BLaER1 (cell line): ENCODE data around the gene DBP.

ENCODE experiments used
- H3K27ac ChIP-seq: shearing (Covaris generic); formaldehyde crosslinking; 2 replicates; pipeline ENCODE4 v1.8.1; 2022
- H3K27me3 ChIP-seq: shearing (Covaris generic); formaldehyde crosslinking; 2 replicates; pipeline ENCODE4 v1.8.1; 2022
- H3K36me3 ChIP-seq: shearing (Covaris generic); formaldehyde crosslinking; 2 replicates; pipeline ENCODE4 v1.8.1; 2022
- H3K4me1 ChIP-seq: shearing (Covaris generic); formaldehyde crosslinking; 2 replicates; pipeline ENCODE4 v1.8.1; 2022
- H3K4me2 ChIP-seq: shearing (Covaris generic); formaldehyde crosslinking; 2 replicates; pipeline ENCODE4 v1.8.1; 2022
- H3K4me3 ChIP-seq: shearing (Covaris generic); formaldehyde crosslinking; 2 replicates; pipeline ENCODE4 v1.8.1; 2022
- H3K9ac ChIP-seq: shearing (Covaris generic); formaldehyde crosslinking; 2 replicates; pipeline ENCODE4 v1.8.1; 2022
- H3K9me3 ChIP-seq: shearing (Covaris generic); formaldehyde crosslinking; 2 replicates; pipeline ENCODE4 v1.8.1; 2022
- H4K20me1 ChIP-seq: shearing (Covaris generic); formaldehyde crosslinking; 2 replicates; pipeline ENCODE4 v1.8.1; 2022
- Cebpa-rat ChIP-seq: shearing (Covaris generic); IDR thresholded peaks from 2 replicates; pipeline ENCODE4 v1.8.1; 2022

Gene DBP

DNA sequence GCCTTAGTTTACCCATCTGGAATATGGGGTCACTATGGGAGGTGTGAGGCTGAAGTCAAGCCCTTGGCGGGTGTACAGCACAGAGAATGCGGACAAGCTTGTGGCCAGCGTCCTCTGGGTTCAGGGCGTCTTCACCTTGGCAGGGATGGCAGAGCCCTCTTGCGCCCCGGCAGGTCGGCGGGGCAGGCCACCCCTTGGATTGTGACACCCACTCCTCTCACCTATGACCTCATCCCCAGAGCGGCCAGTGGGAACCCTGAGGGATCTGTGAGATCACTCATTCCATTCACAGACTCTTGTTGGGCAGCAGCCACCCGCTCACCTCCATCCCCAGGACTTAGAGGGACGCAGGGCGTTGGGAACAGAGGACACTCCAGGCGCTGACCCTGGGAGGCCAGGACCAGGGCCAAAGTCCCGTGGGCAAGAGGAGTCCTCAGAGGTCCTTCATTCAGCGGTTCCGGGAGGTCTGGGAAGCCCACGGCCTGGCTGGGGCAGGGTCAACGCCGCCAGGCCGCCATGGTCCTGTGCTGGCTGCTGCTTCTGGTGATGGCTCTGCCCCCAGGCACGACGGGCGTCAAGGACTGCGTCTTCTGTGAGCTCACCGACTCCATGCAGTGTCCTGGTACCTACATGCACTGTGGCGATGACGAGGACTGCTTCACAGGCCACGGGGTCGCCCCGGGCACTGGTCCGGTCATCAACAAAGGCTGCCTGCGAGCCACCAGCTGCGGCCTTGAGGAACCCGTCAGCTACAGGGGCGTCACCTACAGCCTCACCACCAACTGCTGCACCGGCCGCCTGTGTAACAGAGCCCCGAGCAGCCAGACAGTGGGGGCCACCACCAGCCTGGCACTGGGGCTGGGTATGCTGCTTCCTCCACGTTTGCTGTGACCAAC lies 30.5 kb downstream of the DBP start, which contains the start of gene SPACA4:
SPACA4 (plus strand) TSS at position 280 of the 896 bp plus-strand sequence; CDS start at position 517, 237 bp downstream.
- no peak within 1 kb of the TSS for H3K27ac ChIP-seq
- H4K20me1 ChIP-seq: no peaks in the 10 kb centered on the region
- H3K36me3 ChIP-seq: peaks cover 7% of the 10 kb centered on the region; the same call in 1 of the 2 replicates
- no peaks in the 10 kb centered on the region for H3K27me3 ChIP-seq
- H3K9me3 ChIP-seq: no peaks in the 10 kb centered on the region
- peaks cover 12% of the 10 kb centered on the region for H3K4me1 ChIP-seq
- no peak within 1 kb of the TSS for H3K4me3 ChIP-seq
- H3K4me2 ChIP-seq: no peak within 1 kb of the TSS
- 0 out of 2 replicates have a peak within 1 kb of the TSS, but pooled peaks have one; percentile 34 for H3K9ac ChIP-seq
- TF ChIP-seq Cebpa-rat: no peak

DNA sequence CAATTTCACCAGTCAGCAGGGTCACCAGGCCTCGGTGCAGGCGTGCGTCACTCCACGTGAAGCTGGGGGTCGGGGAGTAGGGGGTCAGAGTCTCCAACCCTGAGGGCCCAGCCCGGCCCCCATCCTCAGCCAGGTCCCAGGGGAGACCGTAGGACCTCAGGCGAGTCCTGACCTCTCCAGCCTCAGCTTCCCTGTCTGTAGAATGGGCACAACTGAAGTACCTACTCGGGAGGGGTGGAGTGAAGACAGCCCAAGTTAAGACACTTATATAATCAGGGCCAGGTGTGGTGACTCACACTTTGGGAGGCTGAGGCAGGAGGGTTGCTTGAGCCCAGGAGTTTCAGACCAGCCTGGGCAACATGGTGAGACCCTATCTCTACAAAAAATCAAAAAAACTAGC lies 33.3 kb downstream of the DBP start:
- Histone ChIP-seq H4K20me1 (no peaks in the 10 kb centered on the region), H3K9ac (no peak overlapping the region), H3K27ac (no peak overlapping the region), H3K4me3 (no peak overlapping the region), H3K4me1 (peaks cover 18% of the 10 kb centered on the region), H3K9me3 (no peaks in the 10 kb centered on the region), H3K4me2 (no peak overlapping the region), H3K36me3 (peaks cover 7% of the 10 kb centered on the region; the same call in 1 of the 2 replicates), H3K27me3 (no peaks in the 10 kb centered on the region)
- TF ChIP-seq Cebpa-rat: no peak

DNA sequence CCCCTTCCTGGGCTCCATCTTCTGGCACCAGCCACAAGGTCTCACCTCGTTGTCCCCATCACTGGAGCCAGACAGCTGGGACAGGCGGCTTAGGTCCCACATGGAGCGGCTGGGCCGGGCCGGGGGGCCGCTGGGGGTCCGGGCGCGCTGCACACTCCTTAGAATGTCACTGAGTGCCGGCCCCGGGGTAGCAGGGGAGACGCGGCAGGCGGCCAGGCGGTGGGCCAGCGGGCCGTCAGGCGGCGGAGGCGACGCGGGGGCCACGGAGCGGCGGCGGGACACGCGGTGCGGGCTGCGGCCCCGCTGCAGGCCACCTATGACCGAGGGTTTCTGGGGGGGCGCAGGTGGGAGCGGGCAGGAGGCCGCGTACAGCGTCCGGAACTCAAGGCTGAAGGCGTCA lies 33.7 kb downstream of the DBP start:
- Histone ChIP-seq H3K27ac (no peak overlapping the region), H3K36me3 (peaks cover 7% of the 10 kb centered on the region; the same call in 1 of the 2 replicates), H3K9ac (no peak overlapping the region), H3K27me3 (no peaks in the 10 kb centered on the region), H4K20me1 (no peaks in the 10 kb centered on the region), H3K9me3 (no peaks in the 10 kb centered on the region), H3K4me1 (peaks cover 15% of the 10 kb centered on the region), H3K4me3 (no peak overlapping the region), H3K4me2 (no peak overlapping the region)
- no peak for TF ChIP-seq Cebpa-rat

DNA sequence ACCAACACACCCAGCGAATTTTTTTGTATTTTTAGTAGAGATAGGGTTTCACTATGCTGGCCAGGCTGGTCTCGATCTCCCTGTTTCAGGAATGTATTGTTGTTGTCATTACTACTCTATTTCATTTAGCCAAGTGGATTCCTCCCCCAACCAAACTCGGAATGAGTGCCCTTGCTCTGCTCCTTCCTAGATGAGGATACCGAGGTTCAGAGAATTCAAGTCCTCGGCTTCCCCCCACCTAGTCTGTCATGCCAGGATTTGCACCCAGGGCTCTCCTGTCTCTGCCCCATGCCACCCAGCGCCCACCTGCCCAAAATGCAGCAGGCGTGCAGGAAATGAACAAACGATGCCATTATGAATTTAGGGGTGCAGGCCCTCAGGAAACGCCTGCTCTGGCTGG lies 34.2 kb downstream of the DBP start:
- Histone ChIP-seq H3K36me3 (peaks cover 7% of the 10 kb centered on the region; the same call in 1 of the 2 replicates), H3K9me3 (no peaks in the 10 kb centered on the region), H3K4me2 (no peak overlapping the region), H3K27ac (no peak overlapping the region), H3K9ac (no peak overlapping the region), H4K20me1 (no peaks in the 10 kb centered on the region), H3K4me1 (peaks cover 13% of the 10 kb centered on the region), H3K4me3 (no peak overlapping the region), H3K27me3 (no peaks in the 10 kb centered on the region)
- no peak for TF ChIP-seq Cebpa-rat

DNA sequence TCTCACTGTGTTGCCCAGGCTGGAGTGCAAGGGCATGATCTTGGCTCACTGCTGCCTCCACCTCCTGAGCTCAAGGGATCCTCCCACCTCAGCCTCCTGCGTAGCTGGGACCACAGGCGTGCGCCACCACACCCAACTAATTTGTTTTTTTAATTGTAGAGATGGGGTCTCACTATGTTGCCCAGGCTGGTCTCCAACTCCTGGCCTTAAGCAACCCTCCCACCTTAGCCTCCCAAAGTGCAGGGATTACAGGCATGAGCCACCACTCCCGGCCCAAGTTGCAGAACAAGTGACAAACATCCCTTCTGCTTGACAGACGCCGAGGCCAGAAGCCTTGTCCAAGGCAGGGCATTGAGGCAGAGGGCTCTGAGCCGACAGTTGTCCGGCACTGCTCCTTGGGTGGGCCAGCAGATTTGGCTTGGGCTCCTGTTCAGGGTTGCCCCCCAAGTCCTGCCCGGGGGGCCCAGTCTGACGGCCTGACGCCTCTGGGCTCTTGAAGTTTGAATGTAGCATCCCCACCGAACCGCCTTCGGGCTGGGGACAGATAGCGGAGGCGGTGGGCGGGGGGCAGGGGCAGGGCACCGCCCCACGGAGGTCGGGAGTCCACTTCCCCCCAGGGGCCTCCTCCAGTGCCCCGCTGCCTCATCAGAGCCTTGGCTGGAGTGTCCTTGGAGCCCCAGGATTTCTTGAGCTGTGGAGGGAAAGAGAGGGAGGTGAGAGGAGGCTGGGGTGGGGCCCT lies 36.3 kb downstream of the DBP start:
- no peak overlapping the region for H3K9ac ChIP-seq
- no peaks in the 10 kb centered on the region for H3K27me3 ChIP-seq
- H3K27ac ChIP-seq: no peak overlapping the region
- peaks cover 33% of the 10 kb centered on the region for H3K4me1 ChIP-seq
- H3K4me3 ChIP-seq: no peak overlapping the region
- H4K20me1 ChIP-seq: no peaks in the 10 kb centered on the region
- no peak overlapping the region for H3K4me2 ChIP-seq
- peaks cover 7% of the 10 kb centered on the region; the same call in 1 of the 2 replicates for H3K36me3 ChIP-seq
- TF ChIP-seq Cebpa-rat: no peak
- H3K9me3 ChIP-seq: no peaks in the 10 kb centered on the region

DNA sequence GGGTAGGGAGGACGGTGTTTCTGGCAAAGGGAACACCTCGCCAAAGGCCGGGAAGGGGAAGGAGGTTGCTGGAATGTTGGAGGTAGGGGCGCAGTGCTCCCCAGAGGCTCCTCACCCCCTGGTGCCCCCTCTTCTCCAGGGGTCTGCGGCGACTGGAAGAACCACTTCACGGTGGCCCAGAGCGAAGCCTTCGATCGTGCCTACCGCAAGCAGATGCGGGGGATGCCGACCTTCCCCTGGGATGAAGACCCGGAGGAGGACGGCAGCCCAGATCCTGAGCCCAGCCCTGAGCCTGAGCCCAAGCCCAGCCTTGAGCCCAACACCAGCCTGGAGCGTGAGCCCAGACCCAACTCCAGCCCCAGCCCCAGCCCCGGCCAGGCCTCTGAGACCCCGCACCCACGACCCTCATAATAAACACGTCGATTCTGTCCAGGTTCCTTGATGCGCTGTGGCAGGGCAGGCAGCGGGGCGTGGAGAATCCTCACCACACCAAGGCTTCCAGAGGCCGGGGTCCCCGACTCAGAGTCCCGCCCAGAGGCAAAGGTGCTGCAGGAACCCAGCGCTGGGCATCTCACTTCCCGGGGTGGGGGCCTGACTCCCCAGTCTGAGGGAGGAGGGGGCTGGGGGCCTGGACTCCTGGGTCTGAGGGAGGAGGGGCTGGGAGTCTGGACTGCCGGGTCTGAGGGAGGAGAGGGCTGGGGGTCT lies 38.0 kb downstream of the DBP start:
- H3K36me3 ChIP-seq: peaks cover 7% of the 10 kb centered on the region; the same call in 1 of the 2 replicates
- H3K27ac ChIP-seq: no peak overlapping the region
- H3K4me2 ChIP-seq: peak overlapping the region; percentile 46
- peaks cover 35% of the 10 kb centered on the region for H3K4me1 ChIP-seq
- TF ChIP-seq Cebpa-rat: no peak
- no peaks in the 10 kb centered on the region for H3K27me3 ChIP-seq
- no peak overlapping the region for H3K4me3 ChIP-seq
- H4K20me1 ChIP-seq: no peaks in the 10 kb centered on the region
- H3K9ac ChIP-seq: no peak overlapping the region
- H3K9me3 ChIP-seq: no peaks in the 10 kb centered on the region

DNA sequence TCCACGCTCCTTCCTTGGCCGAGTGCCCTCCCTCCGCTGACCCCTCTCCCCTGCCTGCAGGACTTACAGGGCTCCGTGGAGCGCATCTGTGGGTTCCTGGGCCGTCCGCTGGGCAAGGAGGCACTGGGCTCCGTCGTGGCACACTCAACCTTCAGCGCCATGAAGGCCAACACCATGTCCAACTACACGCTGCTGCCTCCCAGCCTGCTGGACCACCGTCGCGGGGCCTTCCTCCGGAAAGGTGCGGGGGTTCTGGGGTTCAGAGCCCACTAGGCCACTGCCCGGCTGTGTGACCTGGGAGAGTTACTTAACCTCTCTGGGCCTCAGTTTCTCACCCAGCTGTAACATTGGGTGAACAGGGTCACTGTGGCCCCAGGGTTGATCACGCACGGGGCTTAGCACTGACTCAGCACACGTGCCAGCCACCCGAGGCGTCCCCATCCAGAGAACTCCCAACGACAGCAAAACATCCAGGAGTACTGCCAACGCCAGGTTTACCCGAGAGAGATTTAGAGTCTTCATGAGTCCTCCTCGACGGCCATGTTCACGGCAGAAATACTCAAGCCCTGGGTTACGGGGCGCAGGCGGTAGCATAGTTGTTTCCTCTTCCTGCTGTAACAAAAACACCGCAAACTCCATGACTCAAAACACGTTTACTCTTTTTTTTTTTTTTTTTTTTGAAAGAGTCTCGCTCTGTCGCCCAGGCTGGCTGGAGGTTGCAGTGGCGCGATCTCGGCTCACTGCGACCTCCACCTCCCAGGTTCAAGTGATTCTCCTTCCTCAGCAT lies 40.3 kb downstream of the DBP start:
- no peaks in the 10 kb centered on the region for H3K9me3 ChIP-seq

DNA sequence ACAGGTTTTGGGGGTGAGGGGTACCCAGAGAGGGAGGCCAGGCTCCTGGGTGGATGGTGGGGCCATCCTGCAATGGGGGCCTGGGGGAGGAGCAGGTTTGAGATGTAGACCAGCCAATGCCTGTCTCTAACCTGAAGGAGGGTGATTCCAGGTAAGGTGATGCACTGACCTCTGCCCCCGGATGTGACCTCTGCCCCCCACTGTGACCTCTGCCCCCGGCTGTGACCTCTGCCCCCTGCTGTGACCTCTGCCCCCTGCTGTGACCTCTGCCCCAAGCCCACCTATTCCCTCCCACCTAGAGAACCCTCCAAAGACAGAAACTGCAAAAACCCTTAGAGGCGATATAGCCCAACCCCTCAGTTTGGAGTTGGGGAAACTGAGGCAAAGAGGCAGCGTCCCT lies 40.9 kb downstream of the DBP start:
- no peaks in the 10 kb centered on the region for H3K27me3 ChIP-seq
- H3K4me3 ChIP-seq: no peak overlapping the region
- no peak overlapping the region; the same call in 1 of the 2 replicates for H3K27ac ChIP-seq
- H3K36me3 ChIP-seq: no peaks in the 10 kb centered on the region
- no peaks in the 10 kb centered on the region for H4K20me1 ChIP-seq
- H3K4me2 ChIP-seq: peak overlapping the region; percentile 63; the same call in 1 of the 2 replicates
- TF ChIP-seq Cebpa-rat: no peak
- no peaks in the 10 kb centered on the region for H3K9me3 ChIP-seq
- H3K9ac ChIP-seq: no peak overlapping the region
- peaks cover 53% of the 10 kb centered on the region for H3K4me1 ChIP-seq

More for the DNA sequence above, 40.3 kb downstream of the DBP start:
- H3K36me3 ChIP-seq: no peaks in the 10 kb centered on the region
- H3K4me1 ChIP-seq: peaks cover 47% of the 10 kb centered on the region
- no peak overlapping the region for H3K9ac ChIP-seq
- H3K27ac ChIP-seq: peak overlapping the region; percentile 61
- no peaks in the 10 kb centered on the region for H3K27me3 ChIP-seq
- TF ChIP-seq Cebpa-rat: no peak
- H4K20me1 ChIP-seq: no peaks in the 10 kb centered on the region
- H3K4me2 ChIP-seq: peak overlapping the region; percentile 63
- H3K4me3 ChIP-seq: no peak overlapping the region

DNA sequence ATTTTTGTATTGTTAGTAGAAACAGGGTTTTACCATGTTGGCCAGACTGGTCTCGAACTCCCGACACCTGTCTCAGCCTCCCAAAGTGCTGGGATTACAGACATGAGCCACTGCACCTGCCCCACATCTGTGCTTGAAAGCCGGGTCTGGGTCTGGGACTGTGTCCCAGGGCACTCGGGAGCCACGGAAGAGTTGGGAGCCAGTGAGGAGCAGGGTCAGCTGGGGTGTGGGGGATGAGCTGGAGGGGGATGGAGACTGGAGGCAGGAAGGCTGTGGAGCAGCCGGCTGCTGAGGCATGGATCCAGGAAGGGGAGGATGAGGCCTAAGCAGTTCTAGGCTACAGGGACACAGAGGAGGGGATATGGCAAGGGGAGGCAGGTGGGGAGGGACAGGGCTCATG lies 41.3 kb downstream of the DBP start:
- H3K4me1 ChIP-seq: peaks cover 55% of the 10 kb centered on the region
- H3K36me3 ChIP-seq: no peaks in the 10 kb centered on the region
- no peaks in the 10 kb centered on the region for H3K9me3 ChIP-seq
- no peak overlapping the region for H3K4me3 ChIP-seq
- no peak overlapping the region for H3K27ac ChIP-seq
- TF ChIP-seq Cebpa-rat: no peak
- no peaks in the 10 kb centered on the region for H4K20me1 ChIP-seq
- no peak overlapping the region for H3K9ac ChIP-seq
- peak overlapping the region; percentile 63; the same call in 1 of the 2 replicates for H3K4me2 ChIP-seq
- H3K27me3 ChIP-seq: no peaks in the 10 kb centered on the region
